ENCODE results near the gene CRYL1. TPM values are rescaled to one million over a fixed set of nuclear protein-coding genes. Genes with fewer than 3 reads are reported as not detected.

Gene CRYL1
- total RNA-seq, 1 experiment from 2014 or later: 12.2 TPM

- BruUV-seq (replicated peaks): no TSS peak
- Mint-ChIP-seq H3K36me3 (ENCODE audit: insufficient read depth, unreplicated experiment) (no peaks in the 10 kb centered on the region), H3K4me1 (ENCODE audit: low read depth, unreplicated experiment) (no peaks in the 10 kb centered on the region), H3K4me3 (ENCODE audit: low read depth, unreplicated experiment) (no peak overlapping the region), H3K27ac (ENCODE audit: unreplicated experiment) (no peak overlapping the region), H3K9me3 (ENCODE audit: low read depth, unreplicated experiment) (no peaks in the 10 kb centered on the region), H3K27me3 (ENCODE audit: unreplicated experiment) (no peaks in the 10 kb centered on the region)
- TF ChIP-seq CTCF (IDR thresholded peaks at IDR 0.05; ENCODE audit: unreplicated experiment): no peak
- intact Hi-C loops (cut with micrococcal nuclease; ENCODE audit: unreplicated experiment): no loop called here
- CTCF ChIA-PET: no interaction called here
- no peak for DNase-seq
Observed at GRCh38 chr13:20392530-20392929, 133.1 kb downstream of the CRYL1 start.

- H3K36me3 Mint-ChIP-seq (ENCODE audit: insufficient read depth, unreplicated experiment): no peaks in the 10 kb centered on the region
- no peak for TF ChIP-seq CTCF (IDR thresholded peaks at IDR 0.05; ENCODE audit: unreplicated experiment)
- intact Hi-C loops (cut with micrococcal nuclease; ENCODE audit: unreplicated experiment): no loop called here
- H3K4me1 Mint-ChIP-seq (ENCODE audit: low read depth, unreplicated experiment): no peaks in the 10 kb centered on the region
- CTCF ChIA-PET: no interaction called here
- BruUV-seq (replicated peaks): no TSS peak
- no peaks in the 10 kb centered on the region for H3K9me3 Mint-ChIP-seq (ENCODE audit: low read depth, unreplicated experiment)
- no peak overlapping the region for H3K27ac Mint-ChIP-seq (ENCODE audit: unreplicated experiment)
- no peaks in the 10 kb centered on the region for H3K27me3 Mint-ChIP-seq (ENCODE audit: unreplicated experiment)
- peak; percentile 58 for DNase-seq
- H3K4me3 Mint-ChIP-seq (ENCODE audit: low read depth, unreplicated experiment): no peak overlapping the region
Observed at GRCh38 chr13:20391597-20392452, 133.8 kb downstream of the CRYL1 start.

- no TSS peak for BruUV-seq (replicated peaks)
- H3K36me3 Mint-ChIP-seq (ENCODE audit: insufficient read depth, unreplicated experiment): no peaks in the 10 kb centered on the region
- intact Hi-C loops (cut with micrococcal nuclease; ENCODE audit: unreplicated experiment): no loop called here
- H3K27me3 Mint-ChIP-seq (ENCODE audit: unreplicated experiment): no peaks in the 10 kb centered on the region
- CTCF ChIA-PET: no interaction called here
- no peaks in the 10 kb centered on the region for H3K9me3 Mint-ChIP-seq (ENCODE audit: low read depth, unreplicated experiment)
- H3K4me3 Mint-ChIP-seq (ENCODE audit: low read depth, unreplicated experiment): no peak overlapping the region
- no peak for TF ChIP-seq CTCF (IDR thresholded peaks at IDR 0.05; ENCODE audit: unreplicated experiment)
- DNase-seq: no peak
- H3K4me1 Mint-ChIP-seq (ENCODE audit: low read depth, unreplicated experiment): no peaks in the 10 kb centered on the region
- H3K27ac Mint-ChIP-seq (ENCODE audit: unreplicated experiment): no peak overlapping the region
Observed at GRCh38 chr13:20390526-20391175, 135.0 kb downstream of the CRYL1 start.

DNA sequence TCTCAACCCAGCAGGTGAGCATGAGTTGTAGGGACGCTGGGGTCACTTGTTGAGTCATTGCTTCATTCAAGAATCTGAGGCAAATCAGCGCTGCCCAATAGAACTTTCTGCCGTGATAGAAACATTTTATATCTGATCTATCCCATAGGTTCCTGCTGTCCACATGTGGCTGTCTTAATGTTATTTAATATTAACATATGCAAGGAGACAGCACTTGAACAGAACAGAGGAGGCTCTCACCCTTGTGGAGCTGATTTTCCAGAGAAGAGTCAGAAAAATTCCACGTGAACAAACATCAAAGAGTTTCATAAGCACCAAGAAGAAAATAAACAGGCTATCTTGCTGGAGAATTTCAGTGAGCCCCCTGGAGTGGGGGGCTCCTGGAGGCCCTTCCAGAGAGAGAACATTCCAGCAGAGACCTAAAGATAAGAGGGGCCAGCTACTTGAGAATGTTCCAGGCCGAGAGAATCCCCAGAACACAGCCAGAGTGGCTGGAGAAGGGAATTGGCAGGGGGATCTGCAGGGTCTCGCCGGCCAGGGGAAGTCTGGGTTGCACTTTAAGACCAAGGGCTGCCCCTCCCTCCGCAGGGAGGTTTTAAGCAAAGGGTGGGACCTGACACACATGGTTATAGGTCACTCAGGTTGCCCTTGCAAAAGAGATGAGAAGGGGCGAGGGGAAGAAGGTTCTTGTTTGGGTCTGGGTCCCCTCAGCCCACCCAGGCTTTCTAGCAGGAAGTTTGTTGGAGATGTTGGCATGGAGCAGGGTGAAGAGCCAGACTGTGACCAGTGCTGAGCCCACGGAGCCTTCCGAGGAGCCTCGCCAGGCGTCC lies 135.7 kb downstream of the CRYL1 start:
- no peaks in the 10 kb centered on the region for H3K4me1 Mint-ChIP-seq (ENCODE audit: low read depth, unreplicated experiment)
- no peak overlapping the region for H3K27ac Mint-ChIP-seq (ENCODE audit: unreplicated experiment)
- TF ChIP-seq CTCF (IDR thresholded peaks at IDR 0.05; ENCODE audit: unreplicated experiment): no peak
- CTCF ChIA-PET: no interaction called here
- no peak for DNase-seq
- no peaks in the 10 kb centered on the region for H3K36me3 Mint-ChIP-seq (ENCODE audit: insufficient read depth, unreplicated experiment)
- no peaks in the 10 kb centered on the region for H3K9me3 Mint-ChIP-seq (ENCODE audit: low read depth, unreplicated experiment)
- BruUV-seq (replicated peaks): no TSS peak
- H3K4me3 Mint-ChIP-seq (ENCODE audit: low read depth, unreplicated experiment): no peak overlapping the region
- H3K27me3 Mint-ChIP-seq (ENCODE audit: unreplicated experiment): no peaks in the 10 kb centered on the region
- intact Hi-C loops (cut with micrococcal nuclease; ENCODE audit: unreplicated experiment): no loop called here

All from Calu3 (cell line).